ENCODE data around the gene SLC25A12. TPM values are rescaled to one million over a fixed set of nuclear protein-coding genes. Genes with fewer than 3 reads are reported as not detected.

The SLC25A12 gene
- total and polyA plus RNA-seq, 9 donors: 15.6 to 34.1 (median 21.6) TPM

DNA sequence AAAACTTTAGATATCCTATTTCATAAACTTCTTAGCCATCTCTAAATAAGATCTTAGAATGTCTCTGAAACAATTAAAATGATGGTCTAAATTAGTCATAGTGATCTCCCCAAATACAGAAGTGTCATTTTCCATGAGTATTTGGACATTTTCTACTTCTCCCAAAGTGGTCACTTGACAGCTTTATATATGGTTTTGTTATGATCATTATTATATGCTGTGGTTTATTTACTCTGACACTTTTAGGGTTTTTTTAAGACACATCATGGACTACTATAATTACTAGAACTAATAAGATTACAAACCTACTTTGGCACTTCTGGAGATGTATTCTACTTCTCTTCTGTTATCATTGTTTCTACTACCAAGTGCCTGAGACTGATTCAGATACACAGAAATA, 47.1 kb downstream of the SLC25A12 start:
- intact Hi-C loops (cut with DNase I): no loop called here
- Histone ChIP-seq H3K27ac (no peak overlapping the region), H3K27me3 (no peaks in the 10 kb centered on the region), H3K4me1 (ENCODE audit: insufficient read depth) (peaks cover 3% of the 10 kb centered on the region), H3K36me3 (no peaks in the 10 kb centered on the region), H3K4me3 (no peak overlapping the region), H3K9me3 (no peaks in the 10 kb centered on the region)
- TF ChIP-seq POLR2A (IDR thresholded peaks at IDR 0.05) (no peak), EP300 (IDR thresholded peaks at IDR 0.05) (no peak)
- TF ChIP-seq, protein P1, sequence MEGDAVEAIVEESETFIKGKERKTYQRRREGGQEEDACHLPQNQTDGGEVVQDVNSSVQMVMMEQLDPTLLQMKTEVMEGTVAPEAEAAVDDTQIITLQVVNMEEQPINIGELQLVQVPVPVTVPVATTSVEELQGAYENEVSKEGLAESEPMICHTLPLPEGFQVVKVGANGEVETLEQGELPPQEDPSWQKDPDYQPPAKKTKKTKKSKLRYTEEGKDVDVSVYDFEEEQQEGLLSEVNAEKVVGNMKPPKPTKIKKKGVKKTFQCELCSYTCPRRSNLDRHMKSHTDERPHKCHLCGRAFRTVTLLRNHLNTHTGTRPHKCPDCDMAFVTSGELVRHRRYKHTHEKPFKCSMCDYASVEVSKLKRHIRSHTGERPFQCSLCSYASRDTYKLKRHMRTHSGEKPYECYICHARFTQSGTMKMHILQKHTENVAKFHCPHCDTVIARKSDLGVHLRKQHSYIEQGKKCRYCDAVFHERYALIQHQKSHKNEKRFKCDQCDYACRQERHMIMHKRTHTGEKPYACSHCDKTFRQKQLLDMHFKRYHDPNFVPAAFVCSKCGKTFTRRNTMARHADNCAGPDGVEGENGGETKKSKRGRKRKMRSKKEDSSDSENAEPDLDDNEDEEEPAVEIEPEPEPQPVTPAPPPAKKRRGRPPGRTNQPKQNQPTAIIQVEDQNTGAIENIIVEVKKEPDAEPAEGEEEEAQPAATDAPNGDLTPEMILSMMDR (IDR thresholded peaks at IDR 0.05): no peak
- no peak for DNase-seq

DNA sequence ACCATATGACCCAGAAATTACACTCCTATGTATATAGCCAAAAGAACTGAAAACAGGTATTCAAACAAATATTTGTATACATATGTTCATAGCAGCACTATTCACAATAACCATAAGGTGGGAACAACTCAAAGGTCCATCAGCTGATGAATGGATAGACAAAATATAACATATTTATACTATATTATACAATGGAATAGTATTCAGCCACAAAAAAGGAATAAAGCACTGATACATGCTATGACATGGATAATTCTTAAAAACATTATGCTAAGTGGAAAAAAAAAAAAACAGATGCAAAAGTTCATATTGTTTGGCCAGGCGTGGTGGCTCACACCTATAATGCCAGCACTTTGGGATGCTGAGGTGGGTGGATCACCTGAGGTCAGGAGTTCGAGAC, 52.0 kb downstream of the SLC25A12 start:
- no peak for DNase-seq
- no peak overlapping the region for H3K4me3 ChIP-seq
- H3K27me3 ChIP-seq: no peaks in the 10 kb centered on the region
- 93 to 100% (median 100%) methylated on average over 2 of the region's 2 CpGs for WGBS, 3 donors
- no peaks in the 10 kb centered on the region for H3K36me3 ChIP-seq
- H3K4me1 ChIP-seq (ENCODE audit: insufficient read depth): peaks cover 2% of the 10 kb centered on the region
- no peak overlapping the region for H3K27ac ChIP-seq
- intact Hi-C loops (cut with DNase I): no loop called here
- H3K9me3 ChIP-seq: no peaks in the 10 kb centered on the region
- TF ChIP-seq EP300 (IDR thresholded peaks at IDR 0.05): no peak
- TF ChIP-seq, protein P1 (IDR thresholded peaks at IDR 0.05): no peak
- TF ChIP-seq POLR2A (IDR thresholded peaks at IDR 0.05): no peak

GRCh38 chr2:171837736-171838135, 56.3 kb downstream of the SLC25A12 start:
- no peaks in the 10 kb centered on the region for H3K36me3 ChIP-seq
- no peak for DNase-seq

DNA sequence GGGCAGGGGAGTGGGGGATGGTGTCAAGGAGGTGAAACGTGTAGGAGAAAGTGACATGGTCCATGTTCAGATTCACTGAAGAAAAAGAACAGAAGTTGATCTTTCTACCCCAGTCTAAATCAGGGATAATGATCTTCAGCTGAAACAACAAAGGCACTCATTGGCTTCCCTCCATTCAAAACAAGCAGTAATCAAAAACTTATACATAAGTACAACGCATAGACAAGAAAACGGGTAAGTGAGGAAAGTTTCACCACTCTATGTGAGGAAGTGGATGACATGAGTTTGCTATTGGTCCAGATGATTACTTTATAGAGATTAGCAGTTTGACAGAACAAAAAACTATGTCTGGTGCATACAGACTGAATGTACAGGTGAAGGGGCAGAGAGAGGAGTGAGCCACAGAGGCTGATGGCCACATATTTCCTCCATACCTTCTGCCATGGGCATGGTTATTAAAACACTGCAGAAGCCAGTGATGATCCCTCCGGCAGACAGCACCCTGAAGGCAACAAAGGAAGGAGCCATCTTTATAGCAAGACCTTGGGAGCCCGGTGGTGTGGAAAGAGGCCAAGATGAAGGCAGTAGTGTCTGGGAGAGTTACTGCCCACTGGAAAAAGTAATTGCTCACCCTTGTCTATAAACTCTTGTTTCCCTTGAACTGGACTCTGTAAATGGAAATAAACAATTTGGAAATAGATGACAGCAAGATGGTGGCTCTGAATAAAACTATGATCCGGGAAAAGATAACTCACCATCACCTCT, 57.7 kb downstream of the SLC25A12 start:
- no peak overlapping the region for H3K4me3 ChIP-seq

More at GRCh38 chr2:171837736-171838135, 56.3 kb downstream of the SLC25A12 start:
- H3K27me3 ChIP-seq: no peaks in the 10 kb centered on the region
- no peak overlapping the region for H3K27ac ChIP-seq
- H3K4me1 ChIP-seq (ENCODE audit: insufficient read depth): peaks cover 2% of the 10 kb centered on the region
- intact Hi-C loops (cut with DNase I): no loop called here
- WGBS, 3 donors: 15 to 44% (median 24%) methylated on average over 2 of the region's 2 CpGs
- TF ChIP-seq EP300 (IDR thresholded peaks at IDR 0.05): no peak
- TF ChIP-seq, protein P1 (IDR thresholded peaks at IDR 0.05): no peak
- TF ChIP-seq POLR2A (IDR thresholded peaks at IDR 0.05): no peak
- H3K9me3 ChIP-seq: no peaks in the 10 kb centered on the region
- no peak overlapping the region for H3K4me3 ChIP-seq

More for the DNA sequence above, 57.7 kb downstream of the SLC25A12 start:
- Histone ChIP-seq H3K27ac (no peak overlapping the region), H3K36me3 (no peaks in the 10 kb centered on the region), H3K9me3 (no peaks in the 10 kb centered on the region), H3K27me3 (no peaks in the 10 kb centered on the region), H3K4me1 (ENCODE audit: insufficient read depth) (peaks cover 2% of the 10 kb centered on the region)
- no peak for DNase-seq
- intact Hi-C loops (cut with DNase I): no loop called here
- TF ChIP-seq EP300 (IDR thresholded peaks at IDR 0.05) (no peak), POLR2A (IDR thresholded peaks at IDR 0.05) (no peak)
- TF ChIP-seq, protein P1 (IDR thresholded peaks at IDR 0.05): no peak
- 91 to 92% (median 92%) methylated on average over 6 of the region's 6 CpGs for WGBS, 3 donors

Measured in ovary (tissue), 9 donors.